DMS 273 (cell line): Measurements from ENCODE around the gene MCUR1.
"Not testable (repeated sequence)": the region's sequence is repeated elsewhere in the genome, so short reads cannot be mapped to it uniquely, and the experiment has no call there.

Experiments
- DNase-seq: peaks from one replicate; lab custom pipeline; 2025; ENCODE audit not compliant: unreplicated experiment; lab: John Stamatoyannopoulos, UW

Gene MCUR1

DNA sequence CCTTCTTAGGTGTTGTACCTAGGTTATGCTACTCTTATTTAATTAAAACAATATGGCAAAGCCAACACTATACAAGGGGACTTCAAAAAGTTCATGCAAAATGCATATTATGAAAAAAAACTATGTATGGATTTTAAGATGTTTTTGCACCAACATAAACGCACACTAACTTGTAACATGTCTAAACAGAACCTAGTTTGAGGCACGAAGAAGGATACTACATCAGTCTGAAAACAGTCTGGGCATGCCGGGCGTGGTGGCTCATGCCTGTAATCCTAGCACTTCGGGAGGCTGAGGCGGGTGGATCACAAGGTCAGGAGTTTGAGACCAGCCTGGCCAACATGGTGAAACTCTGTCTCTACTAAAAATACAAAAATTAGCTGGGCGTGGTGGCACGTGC is 34.2 kb downstream of the MCUR1 start:
- not testable (repeated sequence) for DNase-seq

DNA sequence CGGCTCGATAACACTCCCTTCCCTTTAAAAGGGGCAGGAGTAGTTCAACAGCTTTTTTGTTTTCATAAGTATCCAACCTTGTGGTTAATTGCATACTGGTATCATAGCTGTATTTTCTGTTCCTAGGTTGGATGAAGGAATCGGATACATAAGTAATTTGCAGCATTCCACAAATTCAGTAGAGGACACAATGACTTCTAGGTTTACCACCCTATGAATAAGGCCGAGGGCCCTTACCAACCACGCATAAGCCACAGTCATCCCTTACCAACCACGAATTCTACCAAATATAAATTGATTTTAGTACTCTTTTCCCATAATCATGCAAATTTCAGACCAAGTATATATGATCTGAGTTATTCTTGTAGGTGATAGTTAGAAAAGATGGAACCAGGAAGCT is 36.3 kb downstream of the MCUR1 start:
- DNase-seq = no peak

DNA sequence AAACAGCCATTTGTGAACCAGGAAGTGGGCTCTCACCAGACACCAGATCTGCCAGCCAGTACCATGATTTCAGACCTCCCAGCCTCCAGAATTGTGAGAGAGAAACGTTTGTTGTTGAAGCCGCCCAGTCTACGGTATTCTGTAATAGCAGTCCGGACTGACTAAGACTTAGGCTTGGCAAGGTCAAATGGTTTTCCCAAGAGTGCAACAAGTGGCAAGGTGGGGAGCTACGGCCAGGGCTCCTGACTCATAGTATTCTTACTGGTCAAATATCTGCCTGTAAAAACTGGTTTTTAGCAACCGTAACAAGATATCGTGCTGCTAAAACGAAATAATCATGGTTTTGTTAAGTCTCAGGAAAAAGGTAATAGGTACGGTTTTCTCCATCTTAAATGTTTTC is 37.8 kb downstream of the MCUR1 start:
- no peak for DNase-seq

DNA sequence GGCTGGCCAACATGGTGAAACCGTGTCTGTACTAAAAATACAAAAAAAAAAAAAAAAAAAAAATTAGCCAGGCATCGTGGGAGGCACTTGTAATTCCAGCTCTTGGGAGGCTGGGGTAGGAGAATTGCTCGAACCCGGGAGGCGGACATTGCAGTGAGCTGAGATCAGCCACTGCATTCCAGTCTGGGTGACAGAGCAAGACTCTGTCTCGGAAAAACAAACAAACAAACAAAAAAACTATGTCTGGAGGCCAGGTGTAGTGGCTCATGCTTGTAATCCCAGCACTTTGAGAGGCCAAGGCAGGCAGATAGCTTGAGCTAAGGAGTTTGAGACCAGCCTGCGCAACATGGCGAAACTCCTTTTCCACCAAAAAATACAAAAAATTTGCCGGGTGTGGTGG is 38.9 kb downstream of the MCUR1 start:
- not testable (repeated sequence) for DNase-seq

DNA sequence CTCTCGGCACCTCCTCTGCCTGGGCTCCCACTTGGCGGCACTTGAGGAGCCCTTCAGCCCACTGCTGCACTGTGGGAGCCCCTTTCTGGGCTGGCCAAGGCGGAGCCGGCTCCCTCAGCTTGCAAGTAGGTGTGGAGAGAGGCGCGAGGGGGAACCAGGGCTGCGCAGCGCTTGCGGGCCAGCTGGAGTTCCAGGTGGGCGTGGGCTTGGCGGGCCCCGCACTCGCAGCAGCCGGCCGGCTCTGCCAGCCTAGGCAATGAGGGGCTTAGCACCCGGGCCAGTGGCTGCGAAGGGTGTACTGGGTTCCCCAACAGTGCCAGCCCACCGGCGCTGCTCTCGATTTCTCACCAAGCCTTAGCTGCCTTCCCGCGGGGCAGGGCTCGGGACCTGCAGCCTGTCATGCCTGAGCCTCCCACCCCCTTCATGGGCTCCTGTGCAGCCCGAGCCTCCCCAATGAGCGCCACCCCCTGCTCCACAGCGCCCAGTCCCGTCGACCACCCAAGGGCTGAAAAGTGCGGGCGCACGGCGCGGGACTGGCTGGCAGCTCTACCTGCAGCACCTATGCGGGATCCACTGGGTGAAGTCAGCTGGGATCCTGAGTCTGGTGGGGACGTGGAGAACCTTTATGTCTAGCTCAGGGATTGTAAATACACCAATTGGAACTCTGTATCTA is 41.9 kb downstream of the MCUR1 start:
- not testable (repeated sequence) for DNase-seq

DNA sequence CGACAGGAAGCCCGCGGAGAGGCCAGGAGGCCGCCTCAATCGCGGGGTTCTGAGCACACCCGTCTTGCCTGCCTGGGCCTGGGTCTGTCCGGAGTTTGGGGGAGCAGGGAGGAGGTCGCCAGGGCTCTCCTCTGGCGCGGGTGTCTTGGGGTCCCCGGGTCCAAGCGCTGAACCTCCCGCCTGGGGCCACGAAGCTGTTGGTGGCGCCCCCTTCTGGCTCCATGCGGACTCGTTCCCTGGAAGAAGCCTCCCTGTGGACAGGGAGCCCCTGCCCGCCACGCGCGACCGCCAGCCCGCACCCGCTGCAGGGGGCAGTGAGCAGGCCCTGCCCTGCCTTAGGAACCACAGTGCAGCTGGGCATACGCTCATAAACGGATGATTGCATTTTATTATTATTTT is 44.7 kb downstream of the MCUR1 start:
- no peak for DNase-seq

DNA sequence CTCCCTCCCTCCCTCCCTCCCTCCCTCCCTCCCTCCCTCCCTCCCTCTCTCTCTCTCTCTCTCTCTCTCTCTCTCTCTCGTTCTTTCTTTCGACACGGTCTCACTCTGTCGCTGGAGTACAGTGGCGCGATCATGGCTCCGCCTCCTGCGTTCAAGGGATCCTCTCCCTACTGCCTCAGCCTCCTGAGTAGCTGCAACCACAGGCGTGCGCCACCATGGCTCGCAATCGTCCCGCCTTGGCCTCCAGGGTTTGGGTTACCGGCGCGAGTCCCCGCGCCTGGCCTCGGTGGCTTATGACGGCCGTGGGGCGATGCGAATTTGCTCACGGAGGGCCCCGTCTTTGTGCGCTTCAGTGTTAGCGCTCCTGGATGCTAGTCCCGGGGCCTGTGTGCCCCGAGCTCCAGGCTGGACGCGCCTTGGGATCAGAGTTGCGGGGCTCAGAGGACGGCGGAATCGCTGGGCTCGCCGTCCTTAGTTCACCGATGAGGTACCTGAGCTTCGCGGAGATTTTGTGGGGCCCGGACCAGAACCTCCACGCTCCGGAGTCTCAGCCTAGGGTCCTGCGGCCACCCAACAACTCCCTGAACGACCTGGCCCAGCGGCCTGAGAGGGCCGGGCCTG is 45.2 kb downstream of the MCUR1 start:
- no peak for DNase-seq

DNA sequence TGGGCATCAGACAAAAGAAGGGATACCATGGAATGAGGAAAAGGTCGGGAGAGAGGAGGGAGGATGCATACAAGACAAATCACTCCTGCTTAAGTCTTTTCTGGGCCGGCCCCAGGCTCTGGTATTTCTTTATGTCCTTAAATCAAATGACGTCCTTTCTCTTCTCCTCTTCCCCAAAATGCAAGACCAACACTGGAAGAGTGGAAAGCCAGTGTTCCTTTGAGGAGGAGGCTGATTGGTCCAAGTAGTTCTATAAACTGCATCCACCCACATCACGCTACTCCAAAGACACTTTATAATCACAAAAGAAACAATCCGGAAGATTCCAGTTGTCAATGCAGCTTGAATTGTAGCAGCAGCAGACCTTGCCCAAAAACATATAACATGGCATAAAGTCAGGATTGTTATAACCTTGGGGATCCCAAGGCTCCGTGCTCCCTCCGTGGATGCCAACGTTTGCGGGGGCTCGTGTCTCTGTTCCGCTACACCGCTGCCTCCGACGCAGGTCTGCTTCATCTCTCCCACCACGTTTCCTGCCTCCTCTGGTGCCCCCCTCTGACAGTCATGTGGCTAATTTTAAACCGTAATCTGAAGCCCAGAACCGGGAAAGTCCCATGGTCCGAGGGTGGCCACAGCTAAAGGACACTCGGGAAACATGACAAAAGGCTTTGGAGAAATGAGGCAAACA is 47.1 kb downstream of the MCUR1 start:
- DNase-seq = no peak

DNA sequence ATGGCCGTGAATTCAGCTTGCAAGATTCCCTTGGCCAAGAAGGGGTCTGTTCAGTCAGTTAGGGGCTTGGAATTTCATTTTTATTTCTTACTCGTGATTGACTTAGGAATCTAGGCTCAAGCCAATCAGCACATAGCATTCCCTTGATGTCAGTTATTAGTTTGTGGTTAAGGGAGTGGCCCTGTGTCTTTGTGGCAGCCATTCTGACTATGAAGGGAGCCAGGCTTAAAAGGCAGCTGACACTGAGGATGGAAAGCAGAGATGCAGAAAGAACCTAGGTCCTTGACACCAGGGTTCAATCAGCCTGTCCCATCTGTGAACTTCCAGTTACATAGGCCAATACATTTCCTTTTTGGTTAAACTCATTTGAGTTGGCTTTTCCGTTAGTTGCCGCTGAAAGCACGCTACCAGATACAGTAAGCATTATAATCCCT is 48.1 kb downstream of the MCUR1 start:
- no peak for DNase-seq

DNA sequence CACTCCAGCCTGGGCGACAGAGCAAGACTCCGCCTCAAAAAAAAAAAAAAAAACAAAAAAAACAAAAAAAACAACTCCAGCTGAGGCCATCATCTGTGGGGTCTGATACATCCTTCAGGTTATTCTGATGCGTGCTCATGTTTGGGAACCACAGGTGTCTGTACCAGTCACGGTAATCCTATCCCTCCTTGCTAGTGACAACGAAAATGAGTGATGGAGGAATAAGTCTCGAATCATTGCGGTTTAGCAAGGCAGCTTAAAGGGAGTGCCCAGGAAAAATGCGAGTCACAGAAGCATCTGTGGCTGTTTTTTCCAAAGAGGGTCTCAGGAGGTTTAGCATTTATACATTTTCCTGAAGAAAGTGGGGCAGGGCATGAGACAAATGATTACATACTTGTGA is 48.8 kb downstream of the MCUR1 start:
- DNase-seq = no peak

DNA sequence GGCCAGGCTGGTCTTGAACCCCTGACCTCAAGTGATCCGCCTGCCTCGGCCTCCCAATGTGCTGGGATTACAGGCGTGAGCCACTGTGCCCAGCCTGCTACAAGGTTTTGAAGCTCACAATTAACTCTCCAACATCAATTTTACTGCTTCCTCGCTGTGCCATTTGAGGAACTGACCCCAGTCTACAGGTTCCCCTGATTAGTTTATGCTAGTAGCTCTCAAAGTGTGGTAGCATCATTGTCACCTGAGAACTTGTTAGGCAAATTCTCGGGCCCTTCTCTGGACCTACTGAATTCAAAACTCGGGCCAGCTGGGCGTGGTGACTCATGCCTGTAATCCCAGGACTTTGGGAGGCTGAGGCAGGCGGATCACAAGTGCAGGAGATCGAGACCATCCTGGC is 49.4 kb downstream of the MCUR1 start:
- DNase-seq = no peak

DNA sequence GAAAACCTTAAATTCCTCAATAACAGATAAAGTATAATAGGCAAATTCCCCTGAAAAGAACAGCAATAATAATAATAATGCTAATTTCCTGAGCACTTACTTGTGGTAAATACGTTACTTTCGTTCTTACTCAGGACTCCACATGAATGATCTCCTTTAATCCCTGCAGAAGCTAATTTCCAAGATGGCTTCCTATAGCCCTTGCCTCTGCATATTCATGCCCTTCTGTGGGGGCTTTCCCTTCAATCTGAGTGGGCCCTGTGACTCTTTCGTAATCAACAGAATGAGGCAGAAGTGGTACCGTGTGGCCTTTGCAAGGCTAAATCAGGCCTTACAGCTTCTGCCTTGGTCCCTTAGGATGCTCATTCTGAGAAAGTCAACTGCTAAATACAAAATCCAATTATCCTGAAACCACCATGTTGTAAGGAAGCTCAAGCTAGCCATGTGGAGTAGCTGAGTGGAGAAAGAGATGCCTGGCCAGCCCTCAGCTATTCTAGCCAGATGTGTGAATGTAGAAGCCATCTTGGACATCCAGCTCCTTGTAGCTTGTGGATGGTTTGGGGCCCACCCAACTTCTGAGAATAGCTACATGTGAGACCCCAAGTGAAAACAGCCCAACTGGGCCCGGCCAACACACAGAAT is 50.5 kb downstream of the MCUR1 start:
- DNase-seq = no peak

DNA sequence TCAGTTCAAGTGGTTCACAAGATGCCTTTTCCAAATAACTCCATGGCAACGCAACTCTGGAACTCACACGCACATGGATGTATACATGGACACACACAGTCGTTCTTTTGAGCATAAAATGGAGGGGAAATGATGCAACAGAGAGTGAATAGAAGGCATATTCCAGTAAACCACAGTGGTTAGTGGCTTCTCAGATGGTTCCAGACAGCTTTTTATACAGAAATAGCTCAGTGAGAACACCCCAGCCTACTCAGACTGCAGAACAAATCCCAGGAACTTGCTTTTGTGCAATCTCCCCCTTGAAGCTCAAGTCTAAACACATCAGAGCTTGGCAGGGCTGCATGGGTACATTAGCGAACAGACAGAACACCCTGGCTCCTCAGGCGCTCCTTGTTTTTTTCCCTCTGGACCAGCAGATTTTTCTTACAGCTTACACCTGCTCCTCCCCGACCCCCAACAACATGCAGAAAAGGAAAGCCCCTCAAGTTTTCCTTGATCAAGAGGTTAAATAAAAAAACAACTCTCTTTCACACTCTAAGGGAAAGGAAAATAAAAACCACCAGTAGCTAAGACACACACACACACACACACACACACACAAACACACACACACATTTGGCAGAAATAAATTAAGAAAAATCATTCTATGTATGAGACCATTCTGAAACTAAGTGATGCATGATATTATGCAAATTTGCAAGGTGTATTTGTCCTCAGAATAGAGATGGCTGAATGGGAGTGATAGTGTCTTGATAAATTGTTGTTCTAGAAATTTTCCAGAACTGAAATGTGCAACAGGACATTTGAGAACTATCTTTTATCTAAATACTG is 51.5 kb downstream of the MCUR1 start:
- no peak for DNase-seq

DNA sequence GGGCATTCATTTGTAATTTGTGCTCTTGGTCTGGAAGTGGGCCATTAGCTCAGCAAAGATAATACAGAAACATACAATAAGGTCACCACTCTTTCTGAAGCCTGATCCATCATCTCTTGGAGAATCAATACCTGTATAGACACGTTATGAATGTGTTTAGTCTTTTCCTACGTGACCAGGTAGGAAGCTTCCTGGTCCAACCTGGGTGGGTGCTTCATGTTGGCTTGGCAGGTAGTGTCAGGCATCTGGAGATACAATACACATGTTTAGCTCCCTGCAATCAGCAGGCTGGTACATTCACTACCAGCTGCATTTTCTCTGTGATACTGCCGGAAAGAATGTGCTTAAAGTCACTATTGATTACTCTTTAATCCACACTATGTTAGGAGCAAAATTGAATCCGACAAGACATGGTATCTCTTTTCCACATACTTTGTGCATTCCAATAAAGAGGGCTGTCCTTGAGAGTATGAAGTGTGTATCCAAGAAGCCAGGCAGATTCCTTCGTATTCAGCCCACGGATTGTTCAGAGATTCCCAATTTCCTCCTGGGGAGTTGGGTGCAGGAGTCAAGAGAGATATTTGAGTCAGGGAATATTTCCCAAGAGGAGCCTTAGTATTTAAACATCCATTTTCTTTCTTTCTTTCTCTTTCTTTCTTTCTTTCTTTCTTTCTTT is 52.9 kb downstream of the MCUR1 start:
- no peak for DNase-seq

DNA sequence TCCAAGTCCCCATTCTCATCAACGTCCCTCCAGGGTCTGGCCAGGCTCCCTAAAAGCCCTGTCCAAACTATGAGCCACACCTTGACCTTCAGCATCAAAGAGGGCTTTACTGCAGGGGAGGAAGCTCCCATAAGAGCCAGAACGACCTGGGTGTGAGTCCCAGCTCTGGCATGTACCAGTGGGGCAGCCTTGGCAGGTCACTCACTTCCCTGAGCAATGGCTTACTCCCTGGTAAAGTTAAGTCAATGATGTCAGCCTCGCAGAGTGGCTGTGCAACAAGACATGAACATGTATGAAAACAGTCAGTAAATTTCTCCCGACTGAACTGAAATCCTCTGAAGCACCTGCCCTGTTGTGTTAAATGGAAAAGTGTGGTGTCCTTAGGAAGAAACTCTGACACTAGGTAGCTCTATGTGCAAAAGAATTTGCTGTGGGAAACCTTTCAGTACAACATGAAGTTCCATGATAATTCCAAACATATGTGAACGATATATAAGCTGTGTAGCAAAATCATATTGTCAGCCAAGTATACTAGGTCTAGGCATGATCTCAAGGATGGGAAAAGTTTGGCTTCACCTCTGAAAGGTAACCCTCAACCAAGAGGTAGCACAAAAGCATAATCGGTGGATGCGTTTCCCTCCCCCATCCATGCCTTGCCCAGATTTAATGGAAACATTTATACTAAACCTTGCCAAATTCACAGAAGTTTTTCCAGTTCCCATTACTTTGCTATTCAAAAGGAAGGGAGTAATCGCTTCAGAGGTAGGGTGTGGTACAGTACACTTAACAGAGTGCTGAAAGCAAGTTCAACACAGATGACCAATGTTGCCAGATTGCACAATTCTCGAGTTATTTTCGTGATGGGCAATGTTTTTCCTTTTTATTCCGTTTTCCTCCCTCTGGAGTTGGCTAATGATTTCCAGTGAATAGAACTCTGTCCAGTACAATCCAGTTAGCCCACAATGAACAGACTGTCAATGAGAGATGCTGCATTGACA is 53.8 kb downstream of the MCUR1 start:
- no peak for DNase-seq

DNA sequence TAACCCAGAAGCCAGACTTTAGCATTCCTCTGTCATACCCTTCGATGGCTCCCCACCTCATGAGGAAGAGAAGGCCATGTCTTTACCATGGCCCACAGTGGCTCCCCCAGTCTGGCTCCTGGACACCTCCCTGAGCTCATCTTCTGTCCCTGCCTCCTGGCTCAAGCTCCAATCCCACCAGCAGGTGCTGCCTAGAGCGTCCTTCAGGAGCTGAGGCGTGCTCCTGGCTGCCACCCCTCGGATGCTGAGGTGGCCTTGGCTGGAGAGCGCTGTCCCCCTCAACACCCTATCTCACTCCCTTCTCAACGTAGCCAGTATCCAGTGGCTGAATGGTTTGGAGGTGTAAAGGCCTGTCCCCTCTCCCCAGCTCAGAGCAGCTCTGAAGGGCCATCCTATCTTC is 55.3 kb downstream of the MCUR1 start:
- DNase-seq = no peak

DNA sequence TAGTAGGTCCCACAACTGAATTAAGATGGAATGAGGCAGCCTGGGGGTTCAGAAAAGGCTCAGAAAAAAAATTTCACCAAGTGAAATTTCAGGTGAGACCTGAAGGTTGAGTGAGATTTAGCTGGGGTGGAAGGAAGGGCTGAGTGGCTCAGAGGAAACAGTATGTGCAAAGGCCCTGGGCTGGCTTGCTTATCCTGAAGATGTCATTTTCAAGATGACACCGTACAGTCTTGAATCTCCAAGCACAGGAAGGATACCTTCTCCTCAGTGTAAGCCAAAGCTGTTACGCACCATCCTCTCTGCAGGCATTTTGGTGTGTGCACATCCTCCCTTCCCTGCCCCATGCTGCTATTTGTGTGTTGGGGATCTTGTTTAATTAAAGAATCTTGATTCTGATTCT is 59.7 kb downstream of the MCUR1 start:
- no peak for DNase-seq

DNA sequence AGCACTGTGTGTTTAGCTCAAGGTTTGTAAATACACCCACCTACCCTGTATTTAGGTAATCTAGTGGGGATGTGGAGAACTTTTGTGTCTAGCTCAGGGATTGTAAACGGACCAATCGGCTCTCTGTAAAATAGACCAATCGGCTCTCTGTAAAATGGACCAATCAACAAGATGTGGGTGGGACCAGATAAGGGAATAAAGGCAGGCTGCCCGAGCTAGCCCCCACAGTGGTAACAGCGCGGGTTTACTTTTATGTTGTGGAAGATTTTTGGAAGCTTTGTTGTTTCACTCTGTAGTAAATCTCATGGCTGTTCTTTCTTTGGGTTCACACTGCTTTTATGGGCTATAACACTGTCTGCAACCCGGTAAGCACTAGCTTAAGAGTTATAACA is 70.6 kb downstream of the MCUR1 start:
- no peak for DNase-seq

DNA sequence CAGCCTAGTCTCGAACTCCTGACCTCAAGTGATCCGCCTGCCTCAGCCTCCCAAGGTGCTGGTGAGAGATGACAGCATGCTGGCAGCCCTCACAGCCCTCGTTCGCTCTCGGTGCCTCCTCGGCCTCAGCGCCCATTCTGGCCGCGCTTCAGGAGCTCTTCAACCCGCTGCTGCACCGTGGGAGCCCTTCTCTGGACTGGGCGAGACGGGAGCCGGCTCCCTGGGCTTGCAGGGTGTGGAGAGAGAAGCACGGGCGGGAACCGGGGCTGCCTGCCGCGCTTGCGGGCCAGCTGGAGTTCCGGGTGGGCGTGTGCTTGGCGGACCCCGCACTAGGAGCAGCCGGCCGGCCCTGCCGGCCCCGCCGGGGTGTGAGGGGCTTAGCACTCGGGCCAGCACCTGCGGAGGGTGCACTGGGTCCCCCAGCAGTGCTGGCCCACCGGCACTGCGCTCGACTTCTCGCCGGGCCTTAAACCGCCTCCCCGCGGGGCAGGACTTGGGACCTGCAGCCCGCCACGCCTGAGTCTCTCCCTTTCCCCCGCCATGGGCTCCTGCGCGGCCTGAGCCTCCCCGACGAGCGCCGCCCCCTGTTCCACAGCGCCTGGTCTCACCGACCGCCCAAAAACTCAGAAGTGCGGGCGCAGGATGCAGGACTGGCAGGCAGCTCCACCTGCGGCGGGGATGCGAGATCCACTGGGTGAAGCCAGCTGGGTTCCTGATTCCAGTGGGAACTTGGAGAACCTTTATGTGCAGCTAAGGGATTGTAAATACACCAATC is 71.2 kb downstream of the MCUR1 start:
- DNase-seq = no peak
